HL-60 (cell line): Measurements from ENCODE around the gene XRRA1.

Experiments
- CTCF ChIP-seq: IDR thresholded peaks from one replicate; pipeline ENCODE4 v1.5.1; 2011; ENCODE audit warnings: low read length, control low read depth, inconsistent platforms; ENCODE audit not compliant: insufficient read depth
- GABPA ChIP-seq: IDR thresholded peaks from 2 replicates; pipeline ENCODE4 v1.6.1; 2012; ENCODE audit warnings: low read depth
- POLR2AphosphoS5 ChIP-seq: IDR thresholded peaks from 2 replicates; pipeline ENCODE4 v1.6.1; 2012; ENCODE audit warnings: low read depth
- REST ChIP-seq: IDR thresholded peaks from 2 replicates; pipeline ENCODE4 v1.6.1; 2012; ENCODE audit warnings: low read depth; ENCODE audit not compliant: insufficient replicate concordance
- SPI1 ChIP-seq: IDR thresholded peaks from 2 replicates; pipeline ENCODE4 v1.6.1; 2012; ENCODE audit warnings: low read depth, mild to moderate bottlenecking, borderline replicate concordance

GRCh38 chr11:74948898-74949752, at the start of gene XRRA1, which contains the start of gene SPCS2:
- no peak for TF ChIP-seq CTCF
- TF ChIP-seq POLR2AphosphoS5, result peak; percentile 89
- peak; percentile 53 for TF ChIP-seq REST
- TF ChIP-seq GABPA, result no peak
- no peak for TF ChIP-seq SPI1
